ENCODE data around the gene MYO1D.

MYO1D gene

DNA sequence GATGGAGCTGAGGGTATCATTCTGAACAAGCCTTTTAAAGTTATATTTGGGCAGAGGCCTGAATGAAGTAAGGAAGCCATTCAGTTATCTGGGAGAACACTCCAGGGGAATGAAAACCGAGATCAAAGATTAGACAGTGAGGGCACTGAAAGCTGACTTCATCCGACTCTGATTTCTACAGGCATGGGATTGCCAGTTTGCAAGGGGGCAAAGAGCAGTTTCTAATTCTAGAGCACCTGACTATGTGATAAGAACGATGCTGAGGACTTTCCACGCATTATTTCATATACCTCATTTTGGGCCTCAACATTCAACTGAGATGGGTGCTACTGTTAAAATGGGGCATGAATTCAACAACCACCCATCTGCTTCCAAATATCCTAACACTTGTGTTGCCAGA lies 254.4 kb downstream of the MYO1D start:
- DNase-seq (ENCODE audit: low spot score), result no peak

GRCh38 chr17:32621612-32622312 lies 255.2 kb downstream of the MYO1D start:
- no peak for DNase-seq (ENCODE audit: low spot score)

DNA sequence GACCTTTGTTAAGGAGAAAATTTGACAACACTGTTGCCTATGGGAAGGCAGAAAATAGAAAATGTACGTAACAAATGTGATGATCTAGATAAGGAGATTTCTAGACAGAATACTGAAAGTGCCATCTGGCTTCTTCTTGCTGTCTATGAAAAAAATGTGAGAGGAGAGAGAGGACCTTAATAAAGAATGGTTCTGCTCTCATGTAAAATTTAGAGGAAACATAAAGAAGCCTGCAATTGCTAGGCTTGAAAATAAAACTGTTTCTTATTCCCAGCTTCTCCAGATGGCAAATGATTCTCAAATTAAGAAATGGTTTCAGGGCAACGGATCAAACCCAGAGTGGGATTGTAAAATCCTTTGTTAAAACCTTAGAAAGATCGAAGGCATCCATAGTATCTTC lies 261.6 kb downstream of the MYO1D start:
- DNase-seq (ENCODE audit: low spot score), result no peak

DNA sequence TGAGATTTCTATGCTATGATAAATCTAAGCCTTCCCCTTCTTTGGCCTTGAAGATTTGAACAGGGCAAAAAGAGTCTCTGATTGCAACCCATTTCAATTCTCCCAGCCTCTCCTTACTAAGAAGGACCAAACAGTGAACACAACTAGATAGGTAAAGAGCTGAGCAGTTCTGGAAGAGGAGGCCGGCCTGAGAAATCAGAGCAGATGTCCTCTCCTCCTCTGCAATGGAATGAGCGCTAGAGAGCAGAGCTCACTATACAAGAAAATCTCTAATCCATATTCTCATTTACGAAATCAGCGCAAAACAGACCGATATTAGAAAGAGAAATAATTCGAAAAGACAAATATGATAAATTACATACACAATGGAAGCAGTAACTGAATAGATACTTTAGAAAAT lies 266.0 kb downstream of the MYO1D start:
- peak; percentile 21 for DNase-seq (ENCODE audit: low spot score)

DNA sequence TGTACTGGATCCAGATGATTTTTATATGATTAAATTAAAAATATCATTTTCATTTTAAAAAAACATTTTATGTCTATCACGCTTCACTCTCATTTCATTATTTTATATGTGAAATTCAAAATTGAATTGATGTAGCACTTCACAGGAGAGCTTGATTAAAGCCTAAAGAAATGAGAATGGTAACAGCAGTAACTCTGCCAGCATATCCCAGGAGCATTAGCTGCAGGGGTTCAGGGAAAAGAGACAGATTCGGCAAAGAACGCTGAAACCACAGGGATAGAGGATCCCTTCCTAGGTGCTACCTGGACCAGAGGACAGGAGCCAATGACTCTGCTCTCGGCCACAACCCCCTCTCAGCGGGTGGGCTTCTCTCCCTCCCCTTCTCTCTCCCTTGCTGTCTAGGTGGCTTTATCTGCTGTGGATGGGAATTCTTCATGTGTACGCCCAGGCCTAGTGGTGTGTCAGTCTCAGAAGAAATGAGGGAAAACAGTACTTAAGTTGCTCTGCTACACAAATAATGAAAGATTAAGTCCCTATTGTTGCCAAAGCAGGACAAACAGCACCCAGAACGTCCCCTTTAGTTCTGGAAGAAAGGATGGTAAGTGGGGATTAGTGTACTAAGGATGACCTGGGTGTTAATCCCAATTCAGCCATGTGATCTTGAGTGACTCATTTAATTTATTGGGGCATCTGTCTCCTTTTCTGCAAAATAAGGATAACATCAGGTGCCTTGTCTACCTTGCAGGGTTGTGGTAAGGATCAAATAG lies 266.9 kb downstream of the MYO1D start:
- no peak for DNase-seq (ENCODE audit: low spot score)

GRCh38 chr17:32609085-32609484 lies 267.8 kb downstream of the MYO1D start:
- DNase-seq (ENCODE audit: low spot score), result peak; percentile 35

GRCh38 chr17:32608267-32608666 lies 268.7 kb downstream of the MYO1D start:
- DNase-seq (ENCODE audit: low spot score), result no peak

DNA sequence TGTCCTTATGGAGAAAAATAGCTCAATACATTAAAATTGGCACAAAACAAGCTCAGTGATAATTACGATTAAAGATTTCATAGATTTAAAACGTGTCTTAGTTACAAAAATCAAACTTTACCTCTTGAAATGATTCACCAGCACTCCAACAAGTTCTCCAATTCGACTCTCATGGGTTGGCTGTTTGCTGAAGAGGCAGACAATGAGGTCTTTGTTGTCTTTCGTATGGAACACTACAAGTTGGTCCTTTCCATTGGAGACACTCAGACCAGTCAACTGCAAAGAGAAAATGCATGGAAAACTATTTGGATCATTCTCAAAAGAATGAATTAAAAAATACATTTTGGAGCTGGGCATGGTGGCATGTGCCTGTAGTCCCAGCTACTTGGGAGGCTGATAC lies 272.0 kb downstream of the MYO1D start:
- DNase-seq (ENCODE audit: low spot score), result peak; percentile 17

GRCh38 chr17:32602396-32602795 lies 274.5 kb downstream of the MYO1D start:
- DNase-seq (ENCODE audit: low spot score), result no peak

DNA sequence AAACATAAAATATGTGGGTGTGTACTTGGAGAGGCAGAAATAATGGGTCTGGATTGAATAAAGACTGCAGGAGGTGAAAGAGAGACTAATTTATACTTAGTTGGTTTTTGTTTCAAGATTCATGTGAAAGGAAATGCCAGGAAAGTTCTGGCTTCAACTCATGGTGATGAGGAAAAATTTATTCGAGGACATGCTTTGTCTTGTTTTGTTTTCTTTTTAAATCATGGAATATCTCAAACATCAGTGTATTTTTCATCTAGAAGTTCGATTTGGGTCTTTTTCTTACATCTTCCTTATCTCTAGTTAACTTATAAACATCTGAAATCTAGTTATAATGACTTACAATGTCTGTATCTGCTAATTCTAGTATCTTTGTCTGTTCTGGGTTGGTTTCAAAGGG lies 275.1 kb downstream of the MYO1D start:
- no peak for DNase-seq (ENCODE audit: low spot score)

- DNase-seq (ENCODE audit: low spot score), result peak; percentile 56
These were observed 280.3 kb downstream of the MYO1D start for GRCh38 chr17:32596628-32597027.

DNA sequence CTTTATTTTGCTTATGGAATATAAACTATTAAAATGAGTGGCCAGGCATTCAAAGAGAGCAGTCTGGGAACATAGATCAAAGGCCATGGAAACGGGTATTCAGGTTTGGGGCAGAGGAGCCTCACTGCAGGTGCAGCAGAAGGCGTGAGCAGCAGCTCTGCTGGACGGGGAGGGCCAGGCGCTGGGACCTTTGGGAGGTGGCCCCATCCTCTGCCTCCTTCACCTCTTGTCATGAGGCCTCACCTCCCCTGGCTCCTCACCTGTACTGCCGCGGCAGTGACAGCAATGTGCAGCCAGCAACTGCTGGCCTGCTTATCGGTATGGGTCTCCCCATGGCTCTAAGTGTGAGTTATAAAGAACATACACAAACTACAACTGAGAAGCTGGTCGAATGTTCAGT lies 280.7 kb downstream of the MYO1D start:
- no peak for DNase-seq (ENCODE audit: low spot score)

- DNase-seq (ENCODE audit: low spot score), result no peak
These were observed 283.9 kb downstream of the MYO1D start for GRCh38 chr17:32593003-32593402.

- DNase-seq (ENCODE audit: low spot score), result no peak
These were observed 285.5 kb downstream of the MYO1D start for GRCh38 chr17:32591405-32591804.

- DNase-seq (ENCODE audit: low spot score), result no peak
These were observed 285.9 kb downstream of the MYO1D start for GRCh38 chr17:32590974-32591373.

- no peak for DNase-seq (ENCODE audit: low spot score)
These were observed 287.9 kb downstream of the MYO1D start for GRCh38 chr17:32588982-32589381.

DNA sequence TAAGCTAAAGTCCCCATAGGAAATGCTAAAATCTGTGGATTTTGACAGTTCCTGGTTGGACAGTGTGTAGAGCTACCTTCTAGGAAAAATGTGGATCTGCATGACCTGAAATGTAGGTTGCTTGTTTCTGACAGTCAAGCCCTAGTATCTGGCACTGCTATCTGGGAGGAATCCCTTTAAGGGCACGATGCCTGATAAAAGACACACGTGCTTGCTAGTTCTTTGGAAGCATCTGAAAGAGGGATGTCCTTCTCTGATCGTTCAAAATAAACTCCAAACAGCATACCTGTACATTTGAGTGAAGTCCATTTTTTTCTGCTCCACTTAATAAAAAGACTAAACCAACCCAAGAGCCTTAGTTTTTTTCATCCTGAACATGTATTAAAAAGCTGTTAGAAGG lies 288.8 kb downstream of the MYO1D start:
- DNase-seq (ENCODE audit: low spot score), result peak; percentile 22

DNA sequence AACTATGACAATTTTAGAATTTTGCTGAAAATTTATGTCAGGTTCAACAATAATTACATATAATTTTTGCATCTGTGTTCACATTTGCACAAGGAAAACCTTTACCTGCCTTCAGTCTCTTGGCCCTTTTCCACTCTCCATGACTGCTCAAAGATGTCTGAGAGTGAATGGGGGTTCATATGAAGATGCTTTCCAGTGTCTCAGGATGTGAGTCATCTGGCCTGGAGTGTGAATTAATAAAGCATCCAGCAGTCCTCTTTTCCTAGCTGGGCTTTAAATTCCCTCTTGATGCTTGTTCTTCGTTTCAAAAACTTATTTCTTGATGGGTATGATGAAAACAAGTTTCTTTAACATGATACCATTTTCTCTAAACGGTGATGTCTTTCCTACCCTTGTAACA lies 290.3 kb downstream of the MYO1D start:
- no peak for DNase-seq (ENCODE audit: low spot score)

DNA sequence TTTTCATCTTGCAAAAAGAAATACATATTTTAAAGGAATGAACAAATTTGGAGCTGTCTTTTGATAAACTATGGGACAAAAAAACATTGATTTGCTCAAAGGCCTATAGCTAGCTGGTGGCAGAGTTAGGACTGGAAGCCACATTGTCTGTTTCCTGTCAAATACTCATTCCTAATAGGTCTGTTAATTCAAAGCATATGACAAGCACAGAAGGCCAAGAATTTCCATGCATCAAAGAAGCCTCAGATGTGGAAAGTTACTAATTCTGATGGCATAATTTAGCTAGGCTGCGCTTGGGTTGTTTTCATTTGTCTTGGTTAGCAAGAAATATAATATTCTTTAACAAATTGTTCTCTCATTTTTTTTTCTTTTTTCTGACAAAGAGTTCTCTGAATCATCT lies 292.1 kb downstream of the MYO1D start:
- no peak for DNase-seq (ENCODE audit: low spot score)

- no peak for DNase-seq (ENCODE audit: low spot score)
These were observed 293.9 kb downstream of the MYO1D start for GRCh38 chr17:32583053-32583452.

- no peak for DNase-seq (ENCODE audit: low spot score)
These were observed 301.1 kb downstream of the MYO1D start for GRCh38 chr17:32575852-32576251.

- DNase-seq (ENCODE audit: low spot score), result no peak
These were observed 306.9 kb downstream of the MYO1D start for GRCh38 chr17:32570081-32570396.

GRCh38 chr17:32569171-32570080 lies 307.5 kb downstream of the MYO1D start:
- DNase-seq (ENCODE audit: low spot score), result no peak

Measured in Ammon's horn (tissue), 1 donor.